Keratinocyte (primary cell): ENCODE data around the gene PLEKHN1. TPM values are rescaled to one million over a fixed set of nuclear protein-coding genes. Genes with fewer than 3 reads are reported as not detected.
A peak's percentile ranks its signal among the peaks of the same experiment; 100 is the strongest.

Source experiments
- DNase-seq: peaks from one replicate; pipeline ENCODE4 v3.0.0-alpha.2; 2011; ENCODE audit warnings: low read depth, missing footprints, low spot score
- FAIRE-seq: peaks from 2 replicates; lab custom pipeline; 2011; peaks lifted over from hg19 to GRCh38; lab: Jason Lieb, UNC
- H2AFZ ChIP-seq: 2 replicates; pipeline ENCODE4 v1.6.0; 2012; ENCODE audit warnings: low read length, control low read depth, inconsistent platforms; ENCODE audit not compliant: control insufficient read depth
- H3K27ac ChIP-seq: 2 replicates; pipeline ENCODE4 v1.5.1; 2011; ENCODE audit warnings: low read length; ENCODE audit not compliant: control insufficient read depth, insufficient read depth
- H3K27me3 ChIP-seq: 3 replicates; pipeline ENCODE4 v1.6.0; 2011; ENCODE audit warnings: low read length; ENCODE audit not compliant: control insufficient read depth, insufficient read depth; ENCODE audit errors: extremely low read depth
- H3K36me3 ChIP-seq, 2 experiments: 2 replicates in 1 of 2; 3 replicates in 1 of 2; pipeline ENCODE4 v1.5.1; 2011; ENCODE audit warnings: low read length in 2 of 2, mild to moderate bottlenecking in 1 of 2; ENCODE audit not compliant: control insufficient read depth in 2 of 2, insufficient read depth in 2 of 2; ENCODE audit errors: extremely low read depth in 1 of 2
- H3K4me1 ChIP-seq: 3 replicates; pipeline ENCODE4 v1.5.1; 2011; ENCODE audit warnings: low read length; ENCODE audit not compliant: control insufficient read depth, insufficient read depth; ENCODE audit errors: extremely low read depth
- H3K4me2 ChIP-seq: 3 replicates; pipeline ENCODE4 v1.6.0; 2011; ENCODE audit warnings: low read depth, low read length; ENCODE audit not compliant: control insufficient read depth, insufficient read depth; ENCODE audit errors: extremely low read depth
- H3K4me3 ChIP-seq, 3 experiments: fragments of 200-600 bp in 1 of 3; sonication (generic) in 1 of 3; 2 replicates in 2 of 3; 3 replicates in 1 of 3; pipeline ENCODE4 v1.5.1; 2011 to 2016; ENCODE audit warnings: low read length in 3 of 3, mild to moderate bottlenecking in 3 of 3, control low read depth in 2 of 3, inconsistent platforms in 1 of 3, low read depth in 1 of 3, mixed read lengths in 1 of 3, mixed run types in 1 of 3, moderate library complexity in 1 of 3; ENCODE audit not compliant: control insufficient read depth in 2 of 3, insufficient read depth in 2 of 3; ENCODE audit errors: extremely low read depth in 1 of 3
- H3K79me2 ChIP-seq: 2 replicates; pipeline ENCODE4 v1.6.0; 2012; ENCODE audit warnings: low read length; ENCODE audit not compliant: control insufficient read depth, insufficient read depth
- H3K9ac ChIP-seq: 3 replicates; pipeline ENCODE4 v1.6.0; 2011; ENCODE audit warnings: low read length; ENCODE audit not compliant: control insufficient read depth, insufficient read depth; ENCODE audit errors: extremely low read depth
- H3K9me1 ChIP-seq: 3 replicates; pipeline ENCODE4 v1.6.0; 2011; ENCODE audit warnings: low read length; ENCODE audit not compliant: control insufficient read depth, insufficient read depth; ENCODE audit errors: extremely low read depth
- H3K9me3 ChIP-seq: 2 replicates; pipeline ENCODE4 v1.5.1; 2012; ENCODE audit warnings: low read depth, low read length; ENCODE audit not compliant: control insufficient read depth
- H4K20me1 ChIP-seq: 3 replicates; pipeline ENCODE4 v1.6.0; 2011; ENCODE audit warnings: low read length; ENCODE audit not compliant: control insufficient read depth, insufficient read depth; ENCODE audit errors: extremely low read depth
- EZH2 ChIP-seq: IDR thresholded peaks from one replicate; pipeline ENCODE4 v1.6.1; 2012; ENCODE audit warnings: inconsistent platforms, mild to moderate bottlenecking, low read length, moderate library complexity
- dilution Hi-C: fragments of 300-500 bp; cut with MboI; formaldehyde crosslinking; loops from one replicate; pipeline ENCODE4 v1.7.0; 2020; ENCODE audit warnings: low sequenced_read_pairs; ENCODE audit not compliant: extremely low pct_ligation_motif_present
- polyA plus RNA-seq, 5 experiments: library from polyadenylated mRNA; depleted of rRNA in 3 of 5; stranded (reverse) in 3 of 5; stranded (forward) in 1 of 5; unstranded in 1 of 5; fragments of >200 nt; gene quantifications; 1 replicate in 1 of 5; 2 replicates in 3 of 5; 3 replicates in 1 of 5; pipeline versions ENCODE4 v1.2.1 to v1.2.3, GENCODE V29; 2011 to 2012; ENCODE audit warnings: missing spikeins in 2 of 5, low read depth in 1 of 5, low replicate concordance in 1 of 5
- TF ChIP-seq, protein P1 (sequence below), 3 experiments: IDR thresholded peaks in 1 of 3; conservative IDR thresholded peaks in 1 of 3; optimal IDR thresholded peaks in 1 of 3; 2 replicates in 2 of 3; 3 replicates in 1 of 3; pipeline versions ENCODE3 to v1.5.1; 2011; ENCODE audit warnings: low read length in 3 of 3, mild to moderate bottlenecking in 3 of 3, moderate library complexity in 2 of 3, control low read depth in 1 of 3, inconsistent platforms in 1 of 3; ENCODE audit not compliant: insufficient read depth in 2 of 3; ENCODE audit errors: extremely low read depth in 1 of 3

PLEKHN1 gene
- polyA plus RNA-seq, 1 donor (not counting 4 experiments of a cell fraction or from before 2014, with no cell fraction given): 2.5 TPM

DNA sequence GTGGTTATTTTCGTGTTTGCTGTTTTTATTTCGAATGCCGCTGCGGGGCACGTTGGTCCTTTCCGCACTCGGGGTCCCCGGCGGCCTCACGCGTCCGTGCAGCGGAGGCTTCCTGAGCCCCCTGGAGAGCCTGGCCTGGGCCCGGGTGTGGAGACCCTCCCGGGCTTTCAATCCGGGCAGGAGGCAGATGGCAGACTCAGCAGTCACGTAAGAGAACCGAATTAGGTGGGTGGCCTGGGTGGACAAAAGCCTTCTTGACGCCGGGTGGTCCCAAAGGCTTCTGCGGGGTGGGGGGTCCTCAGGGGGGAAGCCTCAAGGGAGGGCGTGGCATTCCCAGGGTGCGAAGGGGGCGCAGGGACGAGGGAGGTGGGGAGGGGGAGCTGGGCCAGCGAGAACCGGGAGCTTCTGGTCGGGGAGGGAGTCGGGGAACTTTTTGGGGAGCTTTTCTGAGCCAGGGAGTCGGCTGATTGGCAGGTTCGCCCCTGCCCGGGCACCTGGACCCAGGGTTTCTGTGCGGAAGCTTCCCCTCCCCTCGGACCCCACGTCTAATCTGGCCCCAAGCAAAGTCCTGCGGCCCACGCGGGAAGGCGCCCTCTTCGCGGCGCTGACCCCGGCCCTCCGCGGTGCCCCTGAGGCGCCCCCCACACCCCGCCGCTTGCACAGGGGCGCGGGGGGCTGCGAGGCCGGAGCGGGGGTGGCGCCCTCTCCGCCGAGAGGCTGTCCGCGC lies 34.9 kb downstream of the PLEKHN1 start:
- H2AFZ ChIP-seq: peak overlapping the region; percentile 6
- peaks cover 5% of the 10 kb centered on the region for H4K20me1 ChIP-seq
- H3K79me2 ChIP-seq: no peaks in the 10 kb centered on the region
- DNase-seq (no peak), FAIRE-seq (no peak)
- peak overlapping the region; percentile 82 for H3K4me2 ChIP-seq
- H3K4me3 ChIP-seq: peak overlapping the region; percentile 59 to 80 (median 66)
- H3K27ac ChIP-seq: peak overlapping the region; percentile 86
- no peaks in the 10 kb centered on the region for H3K9me1 ChIP-seq
- peaks cover 36% of the 10 kb centered on the region for H3K27me3 ChIP-seq
- no peaks in the 10 kb centered on the region for H3K36me3 ChIP-seq
- H3K9ac ChIP-seq: peak overlapping the region; percentile 91
- no peaks in the 10 kb centered on the region for H3K9me3 ChIP-seq
- TF ChIP-seq, protein P1, sequence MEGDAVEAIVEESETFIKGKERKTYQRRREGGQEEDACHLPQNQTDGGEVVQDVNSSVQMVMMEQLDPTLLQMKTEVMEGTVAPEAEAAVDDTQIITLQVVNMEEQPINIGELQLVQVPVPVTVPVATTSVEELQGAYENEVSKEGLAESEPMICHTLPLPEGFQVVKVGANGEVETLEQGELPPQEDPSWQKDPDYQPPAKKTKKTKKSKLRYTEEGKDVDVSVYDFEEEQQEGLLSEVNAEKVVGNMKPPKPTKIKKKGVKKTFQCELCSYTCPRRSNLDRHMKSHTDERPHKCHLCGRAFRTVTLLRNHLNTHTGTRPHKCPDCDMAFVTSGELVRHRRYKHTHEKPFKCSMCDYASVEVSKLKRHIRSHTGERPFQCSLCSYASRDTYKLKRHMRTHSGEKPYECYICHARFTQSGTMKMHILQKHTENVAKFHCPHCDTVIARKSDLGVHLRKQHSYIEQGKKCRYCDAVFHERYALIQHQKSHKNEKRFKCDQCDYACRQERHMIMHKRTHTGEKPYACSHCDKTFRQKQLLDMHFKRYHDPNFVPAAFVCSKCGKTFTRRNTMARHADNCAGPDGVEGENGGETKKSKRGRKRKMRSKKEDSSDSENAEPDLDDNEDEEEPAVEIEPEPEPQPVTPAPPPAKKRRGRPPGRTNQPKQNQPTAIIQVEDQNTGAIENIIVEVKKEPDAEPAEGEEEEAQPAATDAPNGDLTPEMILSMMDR (optimal IDR thresholded peaks at IDR 0.05 in 1 of 3, IDR thresholded peaks at IDR 0.05 in 1 of 3, conservative IDR thresholded peaks at IDR 0.05 in 1 of 3; ENCODE audit: extremely low read depth in 1 of 3, insufficient read depth in 2 of 3, low read length in 3 of 3): no peak
- no peak for TF ChIP-seq EZH2
- H3K4me1 ChIP-seq: peaks cover 19% of the 10 kb centered on the region
- dilution Hi-C loops: no loop called here

- Histone ChIP-seq H3K27me3 (peaks cover 29% of the 10 kb centered on the region), H3K27ac (peak overlapping the region; percentile 30), H3K4me1 (peaks cover 28% of the 10 kb centered on the region), H3K9me3 (no peaks in the 10 kb centered on the region), H4K20me1 (no peaks in the 10 kb centered on the region), H3K9ac (no peak overlapping the region), H3K4me2 (peak overlapping the region; percentile 44), H2AFZ (no peak overlapping the region), H3K36me3 (no peaks in the 10 kb centered on the region), H3K9me1 (no peaks in the 10 kb centered on the region), H3K4me3 (no peak overlapping the region), H3K79me2 (no peaks in the 10 kb centered on the region)
- dilution Hi-C loops: no loop called here
- DNase-seq (no peak), FAIRE-seq (peak; percentile 83)
- TF ChIP-seq, protein P1 (optimal IDR thresholded peaks at IDR 0.05 in 1 of 3, IDR thresholded peaks at IDR 0.05 in 1 of 3, conservative IDR thresholded peaks at IDR 0.05 in 1 of 3; ENCODE audit: extremely low read depth in 1 of 3, insufficient read depth in 2 of 3, low read length in 3 of 3): no peak
- no peak for TF ChIP-seq EZH2
Observed at GRCh38 chr1:1003618-1004419, 37.5 kb downstream of the PLEKHN1 start.
